GM23338 (cell line): ENCODE measurements around the gene MPZL1.

ENCODE experiments used
- EZH2 ChIP-seq: fragments of 200-600 bp; sonication (generic); IDR thresholded peaks from one replicate; pipeline ENCODE4 v1.8.0; 2017; ENCODE audit warnings: antibody characterized with exemption, mild to moderate bottlenecking, low read depth; ENCODE audit not compliant: unreplicated experiment
- POLR2AphosphoS5 ChIP-seq: IDR thresholded peaks from 2 replicates; pipeline ENCODE4 v1.6.1; 2016; ENCODE audit warnings: antibody characterized with exemption, low read depth
- ZNF114 ChIP-seq: fragments of 250-450 bp; sonication (Bioruptor Pico); IDR thresholded peaks from 2 replicates; pipeline ENCODE4 v1.5.0; 2020; ENCODE audit warnings: mild to moderate bottlenecking, moderate library complexity
- TF ChIP-seq, protein P1 (sequence below), 2 experiments: fragments of 200-600 bp in 1 of 2; sonication (generic) in 1 of 2; conservative IDR thresholded peaks; 2 replicates each; pipeline versions ENCODE4 v1.5.1 to v1.6.1; 2016 to 2017; ENCODE audit warnings: antibody characterized with exemption in 2 of 2, low read depth in 2 of 2, mild to moderate bottlenecking in 2 of 2, moderate library complexity in 1 of 2

DNA sequence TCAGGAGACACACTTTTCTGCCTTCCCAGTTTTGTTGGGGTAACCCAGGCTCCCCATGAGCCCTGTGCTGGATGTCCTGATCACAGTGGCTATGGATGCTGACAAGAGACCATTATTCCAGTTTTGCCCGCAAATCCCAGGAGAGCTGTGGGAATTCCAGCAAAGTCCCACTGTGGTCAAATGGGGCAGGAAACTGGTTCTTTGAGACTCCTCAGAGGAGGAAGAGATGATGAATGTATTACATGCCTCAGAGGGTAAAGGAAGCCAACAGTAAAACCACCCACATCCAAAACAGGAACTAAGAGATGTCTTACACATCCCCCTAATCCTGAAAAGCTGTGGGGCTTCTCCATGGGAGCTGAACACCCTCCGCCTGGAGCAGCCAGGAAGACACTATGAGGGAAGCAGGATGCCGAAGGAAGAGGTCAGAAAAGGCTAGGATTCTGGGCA, 12.8 kb upstream of the MPZL1 start:
- TF ChIP-seq, protein P1, sequence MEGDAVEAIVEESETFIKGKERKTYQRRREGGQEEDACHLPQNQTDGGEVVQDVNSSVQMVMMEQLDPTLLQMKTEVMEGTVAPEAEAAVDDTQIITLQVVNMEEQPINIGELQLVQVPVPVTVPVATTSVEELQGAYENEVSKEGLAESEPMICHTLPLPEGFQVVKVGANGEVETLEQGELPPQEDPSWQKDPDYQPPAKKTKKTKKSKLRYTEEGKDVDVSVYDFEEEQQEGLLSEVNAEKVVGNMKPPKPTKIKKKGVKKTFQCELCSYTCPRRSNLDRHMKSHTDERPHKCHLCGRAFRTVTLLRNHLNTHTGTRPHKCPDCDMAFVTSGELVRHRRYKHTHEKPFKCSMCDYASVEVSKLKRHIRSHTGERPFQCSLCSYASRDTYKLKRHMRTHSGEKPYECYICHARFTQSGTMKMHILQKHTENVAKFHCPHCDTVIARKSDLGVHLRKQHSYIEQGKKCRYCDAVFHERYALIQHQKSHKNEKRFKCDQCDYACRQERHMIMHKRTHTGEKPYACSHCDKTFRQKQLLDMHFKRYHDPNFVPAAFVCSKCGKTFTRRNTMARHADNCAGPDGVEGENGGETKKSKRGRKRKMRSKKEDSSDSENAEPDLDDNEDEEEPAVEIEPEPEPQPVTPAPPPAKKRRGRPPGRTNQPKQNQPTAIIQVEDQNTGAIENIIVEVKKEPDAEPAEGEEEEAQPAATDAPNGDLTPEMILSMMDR (conservative IDR thresholded peaks at IDR 0.05; ENCODE audit: low read depth in 2 of 2) = no peak
- TF ChIP-seq POLR2AphosphoS5 (no peak), EZH2 (no peak), ZNF114 (CRISPR knock-in tag) (no peak)
